Daoy (cell line): ENCODE measurements around the gene KRTAP9-6. TPM values are rescaled to one million over a fixed set of nuclear protein-coding genes. Genes with fewer than 3 reads are reported as not detected.

Experiments
- total RNA-seq: library from RNA; depleted of rRNA; stranded (reverse); fragments of >200 nt; shearing (Covaris generic); gene quantifications from 2 replicates; pipeline ENCODE4 v1.2.3, GENCODE V29; 2014; rRNA removed

The KRTAP9-6 gene
- total RNA-seq, 1 experiment from 2014 or later, result not detected

Other genes starting within 250 kb of the KRTAP9-6 start
- gene KRTAP1-5, start 238.2 kb upstream of the KRTAP9-6 start, total RNA-seq, result not detected in 2 replicates
- gene KRTAP1-4, start 235.2 kb upstream of the KRTAP9-6 start, total RNA-seq, result not detected in 2 replicates
- not detected in 2 replicates for gene KRTAP1-3, start 230.5 kb upstream of the KRTAP9-6 start, total RNA-seq
- gene KRTAP1-1, start 223.9 kb upstream of the KRTAP9-6 start, total RNA-seq, result 1.5 TPM in 1 of 2 replicates, not detected in the other
- gene KRTAP2-1, start 218.1 kb upstream of the KRTAP9-6 start, total RNA-seq, result not detected in 2 replicates
- not detected in 2 replicates for gene KRTAP2-2, start 210.1 kb upstream of the KRTAP9-6 start, total RNA-seq
- not detected in 2 replicates for gene KRTAP2-3, start 205.3 kb upstream of the KRTAP9-6 start, total RNA-seq
- not detected in 2 replicates for gene KRTAP2-4, start 199.5 kb upstream of the KRTAP9-6 start, total RNA-seq
- not detected in 2 replicates for gene KRTAP4-7, start 181.2 kb upstream of the KRTAP9-6 start, total RNA-seq
- gene KRTAP4-8, start 167.2 kb upstream of the KRTAP9-6 start, total RNA-seq, result not detected in 2 replicates
- gene KRTAP4-16, start 163.2 kb upstream of the KRTAP9-6 start, total RNA-seq, result not detected in 2 replicates
- not detected in 2 replicates for gene KRTAP4-9, start 160.0 kb upstream of the KRTAP9-6 start, total RNA-seq
- not detected in 2 replicates for gene KRTAP4-11, start 147.0 kb upstream of the KRTAP9-6 start, total RNA-seq
- not detected in 2 replicates for gene KRTAP4-12, start 141.2 kb upstream of the KRTAP9-6 start, total RNA-seq
- not detected in 2 replicates for gene KRTAP4-6, start 124.8 kb upstream of the KRTAP9-6 start, total RNA-seq
- gene KRTAP4-5, start 115.6 kb upstream of the KRTAP9-6 start, total RNA-seq, result not detected in 2 replicates
- gene KRTAP4-4, start 104.6 kb upstream of the KRTAP9-6 start, total RNA-seq, result not detected in 2 replicates
- not detected in 2 replicates for gene KRTAP4-3, start 97.2 kb upstream of the KRTAP9-6 start, total RNA-seq
- gene KRTAP4-2, start 87.2 kb upstream of the KRTAP9-6 start, total RNA-seq, result not detected in 2 replicates
- gene KRTAP4-1, start 80.5 kb upstream of the KRTAP9-6 start, total RNA-seq, result not detected in 2 replicates
- gene KRTAP9-1, start 75.5 kb upstream of the KRTAP9-6 start, total RNA-seq, result not detected in 2 replicates
- gene KRTAP9-2, start 38.7 kb upstream of the KRTAP9-6 start, total RNA-seq, result not detected in 2 replicates
- gene KRTAP9-3, start 32.9 kb upstream of the KRTAP9-6 start, total RNA-seq, result not detected in 2 replicates
- gene KRTAP9-8, start 27.4 kb upstream of the KRTAP9-6 start, total RNA-seq, result not detected in 2 replicates
- gene KRTAP9-4, start 15.7 kb upstream of the KRTAP9-6 start, total RNA-seq, result not detected in 2 replicates
- not detected in 2 replicates for gene KRTAP9-9, start 10.0 kb upstream of the KRTAP9-6 start, total RNA-seq
- gene KRTAP9-7, start 10.3 kb downstream of the KRTAP9-6 start, total RNA-seq, result not detected in 2 replicates
- gene KRTAP29-1, start 37.5 kb downstream of the KRTAP9-6 start, total RNA-seq, result not detected in 2 replicates
- gene KRTAP16-1, start 43.9 kb downstream of the KRTAP9-6 start, total RNA-seq, result not detected in 2 replicates
- gene KRTAP17-1, start 50.3 kb downstream of the KRTAP9-6 start, total RNA-seq, result not detected in 2 replicates
- gene KRT33A, start 85.5 kb downstream of the KRTAP9-6 start, total RNA-seq, result not detected in 2 replicates
- not detected in 2 replicates for gene KRT33B, start 104.4 kb downstream of the KRTAP9-6 start, total RNA-seq
- 0.46 and 1.4 TPM in 2 replicates for gene KRT34, start 116.9 kb downstream of the KRTAP9-6 start, total RNA-seq
- not detected in 2 replicates for gene KRT31, start 132.2 kb downstream of the KRTAP9-6 start, total RNA-seq
- not detected in 2 replicates for gene KRT37, start 159.2 kb downstream of the KRTAP9-6 start, total RNA-seq
- not detected in 2 replicates for gene KRT38, start 175.6 kb downstream of the KRTAP9-6 start, total RNA-seq
- gene KRT32, start 202.0 kb downstream of the KRTAP9-6 start, total RNA-seq, result 0.06 TPM in 2 replicates
- gene KRT35, start 215.8 kb downstream of the KRTAP9-6 start, total RNA-seq, result not detected in 2 replicates
- gene KRT36, start 224.5 kb downstream of the KRTAP9-6 start, total RNA-seq, result not detected in 2 replicates
- not detected in 2 replicates for gene KRT13, start 240.2 kb downstream of the KRTAP9-6 start, total RNA-seq